Neural progenitor cell (in vitro differentiated cells): ENCODE measurements around the gene USP9X.

Experiments used
- CTCF ChIP-seq: fragments of 200-600 bp; sonication (generic); IDR thresholded peaks from 2 replicates; pipeline ENCODE4 v1.5.1; 2017; ENCODE audit warnings: antibody characterized with exemption, mild to moderate bottlenecking
- EZH2 ChIP-seq: fragments of 200-600 bp; sonication (generic); IDR thresholded peaks from 2 replicates; pipeline ENCODE4 v1.6.1; 2017; ENCODE audit warnings: antibody characterized with exemption, mild to moderate bottlenecking, moderate library complexity

GRCh38 chrX:41090568-41091238 lies 5.5 kb downstream of the USP9X start:
- TF ChIP-seq CTCF, result no peak
- TF ChIP-seq EZH2, result no peak
